ENCODE data around the gene NMRK1. TPM values are rescaled to one million over a fixed set of nuclear protein-coding genes. Genes with fewer than 3 reads are reported as not detected.

NMRK1 gene
- total RNA-seq, 2 experiments from 2014 or later: 10.5 to 12.1 TPM

- ChIA-PET POLR2A (no interaction called here), CTCF (no interaction called here)
Observed at GRCh38 chr9:75072895-75073294, 15.1 kb downstream of the NMRK1 start.

- ChIA-PET CTCF (interaction anchor here (1.1 kb wide), 1 partner anchor 298 kb away, joined by 5 read pairs; no protein-coding TSS in a partner anchor), POLR2A (no interaction called here)
Observed at GRCh38 chr9:75071530-75072122, 16.3 kb downstream of the NMRK1 start.

- POLR2A ChIA-PET: no interaction called here
- CTCF ChIA-PET: no interaction called here
Observed at GRCh38 chr9:75069171-75069570, 18.8 kb downstream of the NMRK1 start.

GRCh38 chr9:75067894-75068293 lies 20.1 kb downstream of the NMRK1 start:
- CTCF ChIA-PET: interaction anchor here (1.0 kb wide), 1 partner anchor 39 kb away, joined by 3 read pairs; the partner anchor contains the start of gene CARNMT1

GRCh38 chr9:75065510-75065909 lies 22.4 kb downstream of the NMRK1 start:
- POLR2A ChIA-PET: no interaction called here
- CTCF ChIA-PET: no interaction called here

More at GRCh38 chr9:75067894-75068293, 20.1 kb downstream of the NMRK1 start:
- POLR2A ChIA-PET: no interaction called here

- ChIA-PET CTCF (no interaction called here), POLR2A (no interaction called here)
Observed at GRCh38 chr9:75064307-75065025, 23.5 kb downstream of the NMRK1 start.

- POLR2A ChIA-PET: no interaction called here
- CTCF ChIA-PET: no interaction called here
Observed at GRCh38 chr9:75063556-75064305, 24.2 kb downstream of the NMRK1 start.

GRCh38 chr9:75061169-75061568 lies 26.8 kb downstream of the NMRK1 start:
- ChIA-PET CTCF (no interaction called here), POLR2A (no interaction called here)

- POLR2A ChIA-PET: no interaction called here
- CTCF ChIA-PET: no interaction called here
Observed at GRCh38 chr9:75054368-75055001, 33.5 kb downstream of the NMRK1 start.

- ChIA-PET POLR2A (no interaction called here), CTCF (no interaction called here)
Observed at GRCh38 chr9:75053869-75054268, 34.1 kb downstream of the NMRK1 start.

- ChIA-PET POLR2A (no interaction called here), CTCF (interaction anchor here (0.6 kb wide), 1 partner anchor 35 kb away, joined by 3 read pairs; no protein-coding TSS in a partner anchor)
Observed at GRCh38 chr9:75051285-75051684, 36.7 kb downstream of the NMRK1 start.

GRCh38 chr9:75047506-75047905 lies 40.4 kb downstream of the NMRK1 start:
- ChIA-PET CTCF (interaction anchor here (0.6 kb wide), 1 partner anchor 258 kb away, joined by 3 read pairs; no protein-coding TSS in a partner anchor), POLR2A (interaction anchor here (0.6 kb wide), 1 partner anchor 113 kb away, joined by 3 read pairs; no protein-coding TSS in a partner anchor)

GRCh38 chr9:75046725-75047345 lies 41.1 kb downstream of the NMRK1 start:
- ChIA-PET POLR2A (interaction anchor here (0.6 kb wide), 1 partner anchor 113 kb away, joined by 3 read pairs; no protein-coding TSS in a partner anchor), CTCF (interaction anchor here (0.6 kb wide), 2 partner anchors 86 to 257 kb away, joined by 3 read pairs; no protein-coding TSS in a partner anchor)

- ChIA-PET POLR2A (no interaction called here), CTCF (no interaction called here)
Observed at GRCh38 chr9:75041041-75041440, 46.9 kb downstream of the NMRK1 start.

GRCh38 chr9:75039801-75040200 lies 48.2 kb downstream of the NMRK1 start:
- CTCF ChIA-PET: interaction anchor here (1.0 kb wide), 1 partner anchor 12 kb away, joined by 3 read pairs; the partner anchor contains the start of gene CARNMT1
- POLR2A ChIA-PET: interaction anchor here (0.6 kb wide), 1 partner anchor 109 kb away, joined by 3 read pairs; no protein-coding TSS in a partner anchor

GRCh38 chr9:75039009-75039408 lies 48.9 kb downstream of the NMRK1 start:
- ChIA-PET POLR2A (no interaction called here), CTCF (no interaction called here)

- ChIA-PET POLR2A (no interaction called here), CTCF (no interaction called here)
Observed at GRCh38 chr9:75036793-75037192, 51.2 kb downstream of the NMRK1 start.

- POLR2A ChIA-PET: no interaction called here
- CTCF ChIA-PET: no interaction called here
Observed at GRCh38 chr9:75033791-75034473, 54.0 kb downstream of the NMRK1 start.

Measured in activated CD8-positive, alpha-beta memory T cell treated with anti-CD3 and anti-CD28 coated beads for 36 hours (primary cell).